Neural crest cell (in vitro differentiated cells): ENCODE data around the gene SSBP2. TPM values are rescaled to one million over a fixed set of nuclear protein-coding genes. Genes with fewer than 3 reads are reported as not detected.

Source experiments
- DNase-seq: peaks from one replicate; pipeline ENCODE4 v3.0.0; 2021; ENCODE audit warnings: low read depth, mixed read lengths, low spot score
- H3K27ac Mint-ChIP-seq: one replicate; pipeline ENCODE4 v1.8.0; 2021; ENCODE audit warnings: mild to moderate bottlenecking, mixed read lengths; ENCODE audit not compliant: unreplicated experiment
- H3K27me3 Mint-ChIP-seq: 2 replicates; pipeline ENCODE4 v1.8.0; 2021; ENCODE audit warnings: low read depth, mild to moderate bottlenecking, mixed read lengths
- H3K36me3 Mint-ChIP-seq: 2 replicates; pipeline ENCODE4 v1.8.0; 2021; ENCODE audit warnings: low read depth, mild to moderate bottlenecking, mixed read lengths
- H3K4me1 Mint-ChIP-seq: 2 replicates; pipeline ENCODE4 v1.8.0; 2021; ENCODE audit warnings: mixed read lengths
- H3K4me3 Mint-ChIP-seq: one replicate; pipeline ENCODE4 v1.8.0; 2021; ENCODE audit warnings: mild to moderate bottlenecking, mixed read lengths
- H3K9me3 Mint-ChIP-seq: 2 replicates; pipeline ENCODE4 v1.8.0; 2021; ENCODE audit warnings: mixed read lengths
- total RNA-seq: library from RNA; stranded (reverse); gene quantifications from 2 replicates; pipeline ENCODE4 v1.2.1, GENCODE V29; 2021
- TF ChIP-seq, protein P1 (sequence below): fragments of 200-600 bp; sonication (generic); conservative IDR thresholded peaks from 2 replicates; pipeline ENCODE4 v1.5.0; 2021; ENCODE audit warnings: antibody characterized with exemption, mild to moderate bottlenecking

Gene SSBP2
- total RNA-seq, 1 donor from 2014 or later = 81.7 TPM

DNA sequence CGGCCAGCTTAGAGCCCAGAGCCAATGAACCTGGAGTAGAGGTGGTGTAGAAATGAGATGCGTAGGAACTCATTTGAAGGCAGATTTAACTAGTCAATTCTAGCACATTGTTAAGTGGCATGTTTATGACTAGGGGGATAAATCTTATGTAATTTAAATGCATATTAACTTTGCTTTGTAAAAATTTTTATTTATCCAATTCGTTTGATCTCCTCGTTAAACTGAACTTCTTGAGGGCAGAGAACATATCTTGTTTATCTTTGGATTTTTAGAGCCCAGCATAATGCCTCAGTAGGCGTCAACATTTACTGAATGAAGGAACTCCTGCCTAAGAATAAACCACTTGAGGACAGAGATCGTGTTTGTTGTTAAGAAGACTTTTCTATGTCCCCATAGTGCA lies 315.9 kb downstream of the SSBP2 start:
- no peaks in the 10 kb centered on the region for H3K27me3 Mint-ChIP-seq
- no peak overlapping the region for H3K4me3 Mint-ChIP-seq
- TF ChIP-seq, protein P1, sequence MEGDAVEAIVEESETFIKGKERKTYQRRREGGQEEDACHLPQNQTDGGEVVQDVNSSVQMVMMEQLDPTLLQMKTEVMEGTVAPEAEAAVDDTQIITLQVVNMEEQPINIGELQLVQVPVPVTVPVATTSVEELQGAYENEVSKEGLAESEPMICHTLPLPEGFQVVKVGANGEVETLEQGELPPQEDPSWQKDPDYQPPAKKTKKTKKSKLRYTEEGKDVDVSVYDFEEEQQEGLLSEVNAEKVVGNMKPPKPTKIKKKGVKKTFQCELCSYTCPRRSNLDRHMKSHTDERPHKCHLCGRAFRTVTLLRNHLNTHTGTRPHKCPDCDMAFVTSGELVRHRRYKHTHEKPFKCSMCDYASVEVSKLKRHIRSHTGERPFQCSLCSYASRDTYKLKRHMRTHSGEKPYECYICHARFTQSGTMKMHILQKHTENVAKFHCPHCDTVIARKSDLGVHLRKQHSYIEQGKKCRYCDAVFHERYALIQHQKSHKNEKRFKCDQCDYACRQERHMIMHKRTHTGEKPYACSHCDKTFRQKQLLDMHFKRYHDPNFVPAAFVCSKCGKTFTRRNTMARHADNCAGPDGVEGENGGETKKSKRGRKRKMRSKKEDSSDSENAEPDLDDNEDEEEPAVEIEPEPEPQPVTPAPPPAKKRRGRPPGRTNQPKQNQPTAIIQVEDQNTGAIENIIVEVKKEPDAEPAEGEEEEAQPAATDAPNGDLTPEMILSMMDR = no peak
- H3K27ac Mint-ChIP-seq = no peak overlapping the region
- peaks cover 12% of the 10 kb centered on the region for H3K36me3 Mint-ChIP-seq
- no peaks in the 10 kb centered on the region for H3K4me1 Mint-ChIP-seq
- no peak for DNase-seq
- H3K9me3 Mint-ChIP-seq = no peaks in the 10 kb centered on the region

DNA sequence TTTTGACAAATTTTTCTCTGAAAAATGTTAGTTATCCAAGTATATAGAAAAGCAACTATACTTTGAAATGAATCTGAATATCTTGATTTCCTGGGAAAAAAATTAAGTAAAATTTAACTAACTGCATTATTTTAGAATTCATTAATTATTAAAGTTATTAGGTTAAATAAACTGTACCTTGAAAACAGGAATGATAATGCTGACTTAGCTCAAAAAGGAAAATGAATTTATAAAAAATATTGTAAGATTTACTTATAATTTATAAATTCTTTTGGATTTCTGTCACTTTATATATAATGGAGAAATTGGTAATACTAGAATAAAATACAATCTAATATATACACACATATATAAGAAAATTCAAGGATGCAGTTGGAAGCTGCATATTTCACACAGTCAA lies 320.9 kb downstream of the SSBP2 start:
- H3K27ac Mint-ChIP-seq = no peak overlapping the region

DNA sequence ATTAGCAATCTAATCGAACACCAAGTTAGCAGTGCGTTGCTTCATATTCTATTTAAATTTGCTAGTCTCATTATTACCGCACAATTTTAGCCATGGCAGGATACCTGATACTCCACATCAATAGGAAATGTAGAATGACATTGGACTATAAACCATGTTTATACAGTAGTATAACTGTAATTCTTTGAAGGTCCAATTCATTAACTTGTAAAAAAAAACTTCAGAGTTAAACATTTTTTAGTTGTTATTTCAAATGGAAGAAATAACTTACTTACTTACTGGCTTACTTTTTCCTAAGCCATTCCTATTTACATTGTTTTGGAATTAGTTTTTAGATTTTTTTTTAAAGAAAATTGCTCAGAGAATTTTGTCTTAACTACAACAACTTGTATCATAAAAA lies 321.5 kb downstream of the SSBP2 start:
- Mint-ChIP-seq H3K36me3 (peaks cover 4% of the 10 kb centered on the region), H3K4me3 (no peak overlapping the region), H3K27me3 (no peaks in the 10 kb centered on the region)

More for the DNA sequence above, 320.9 kb downstream of the SSBP2 start:
- no peaks in the 10 kb centered on the region for H3K27me3 Mint-ChIP-seq
- H3K4me3 Mint-ChIP-seq = no peak overlapping the region
- H3K36me3 Mint-ChIP-seq = peaks cover 8% of the 10 kb centered on the region
- no peaks in the 10 kb centered on the region for H3K9me3 Mint-ChIP-seq
- DNase-seq = no peak
- TF ChIP-seq, protein P1 = no peak
- peaks cover 11% of the 10 kb centered on the region for H3K4me1 Mint-ChIP-seq

GRCh38 chr5:81428861-81429260 lies 322.0 kb downstream of the SSBP2 start:
- Mint-ChIP-seq H3K27me3 (no peaks in the 10 kb centered on the region), H3K36me3 (peaks cover 4% of the 10 kb centered on the region), H3K4me3 (no peak overlapping the region), H3K9me3 (no peaks in the 10 kb centered on the region), H3K27ac (no peak overlapping the region), H3K4me1 (peaks cover 11% of the 10 kb centered on the region)
- TF ChIP-seq, protein P1 = no peak
- DNase-seq = no peak

More for the DNA sequence above, 321.5 kb downstream of the SSBP2 start:
- Mint-ChIP-seq H3K27ac (no peak overlapping the region), H3K4me1 (peaks cover 11% of the 10 kb centered on the region), H3K9me3 (no peaks in the 10 kb centered on the region)
- DNase-seq = no peak
- TF ChIP-seq, protein P1 = no peak

DNA sequence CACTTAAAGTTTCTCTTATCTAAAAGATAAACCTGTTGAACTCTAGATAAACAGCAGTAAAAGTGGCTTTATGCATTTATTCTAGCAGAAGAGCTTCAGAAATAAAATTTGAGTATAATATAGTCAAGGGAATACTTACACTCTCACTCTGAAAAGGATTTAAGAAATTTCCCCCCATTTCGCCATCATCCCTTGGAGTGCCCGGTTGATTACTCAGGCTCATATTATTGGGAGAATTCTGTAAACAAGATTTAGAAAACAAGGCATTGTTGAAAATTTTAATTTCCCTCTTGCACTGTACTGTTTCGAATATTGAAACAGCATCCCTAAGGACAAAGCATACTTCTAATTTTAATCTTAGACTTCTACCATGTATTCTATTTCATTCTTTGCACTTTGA lies 322.5 kb downstream of the SSBP2 start:
- no peaks in the 10 kb centered on the region for H3K27me3 Mint-ChIP-seq
- no peak overlapping the region for H3K4me3 Mint-ChIP-seq
- peaks cover 4% of the 10 kb centered on the region for H3K36me3 Mint-ChIP-seq
- H3K9me3 Mint-ChIP-seq = no peaks in the 10 kb centered on the region
- peaks cover 11% of the 10 kb centered on the region for H3K4me1 Mint-ChIP-seq
- TF ChIP-seq, protein P1 = no peak
- no peak for DNase-seq
- no peak overlapping the region for H3K27ac Mint-ChIP-seq

GRCh38 chr5:81427566-81427965 lies 323.3 kb downstream of the SSBP2 start:
- Mint-ChIP-seq H3K27ac (no peak overlapping the region), H3K4me1 (peaks cover 17% of the 10 kb centered on the region), H3K4me3 (no peak overlapping the region), H3K9me3 (no peaks in the 10 kb centered on the region), H3K27me3 (no peaks in the 10 kb centered on the region), H3K36me3 (peaks cover 4% of the 10 kb centered on the region)
- TF ChIP-seq, protein P1 = no peak
- no peak for DNase-seq
